GM23338 (cell line): Measurements from ENCODE around the gene LPIN1. TPM values are rescaled to one million over a fixed set of nuclear protein-coding genes. Genes with fewer than 3 reads are reported as not detected.

Source experiments
- ATAC-seq: fragments of 200-7000 bp; cut with Tn5 transposase; 3 replicates; pipeline ENCODE4 v1.9.1; 2020
- DNase-seq: peaks from one replicate; pipeline ENCODE4 v3.0.0-alpha.2; 2015; ENCODE audit warnings: low spot score
- H2AFZ ChIP-seq: fragments of 200-600 bp; sonication (generic); 2 replicates; pipeline ENCODE4 v1.8.0; 2016; ENCODE audit warnings: antibody characterized with exemption, mild to moderate bottlenecking, moderate library complexity
- H3F3A ChIP-seq: fragments of 200-600 bp; sonication (generic); replicated peaks from 2 replicates; pipeline ENCODE4 v1.8.0; 2017; ENCODE audit warnings: antibody characterized with exemption, mixed run types, low read depth
- H3K27ac ChIP-seq: fragments of 200-600 bp; sonication (generic); 2 replicates; pipeline ENCODE4 v1.6.1; 2016; ENCODE audit warnings: low read depth
- H3K27me3 ChIP-seq: fragments of 200-600 bp; sonication (generic); 2 replicates; pipeline ENCODE4 v1.8.0; 2016; ENCODE audit warnings: mild to moderate bottlenecking, mixed run types, moderate library complexity; ENCODE audit not compliant: insufficient read depth
- H3K36me3 ChIP-seq: fragments of 200-600 bp; sonication (generic); 2 replicates; pipeline ENCODE4 v1.8.0; 2016; ENCODE audit warnings: mild to moderate bottlenecking; ENCODE audit not compliant: insufficient read depth
- H3K4me1 ChIP-seq: fragments of 200-600 bp; sonication (generic); 2 replicates; pipeline ENCODE4 v1.8.0; 2016; ENCODE audit warnings: mild to moderate bottlenecking, moderate library complexity; ENCODE audit not compliant: insufficient read depth
- H3K4me2 ChIP-seq: fragments of 200-600 bp; sonication (generic); 2 replicates; pipeline ENCODE4 v1.7.1; 2017; ENCODE audit warnings: mixed run types
- H3K4me3 ChIP-seq: fragments of 200-600 bp; sonication (generic); 2 replicates; pipeline ENCODE4 v1.6.1; 2016; ENCODE audit warnings: mixed run types
- H3K79me2 ChIP-seq: fragments of 200-600 bp; sonication (generic); replicated peaks from 2 replicates; pipeline ENCODE4 v1.8.0; 2017; ENCODE audit warnings: mild to moderate bottlenecking; ENCODE audit not compliant: insufficient read depth
- H3K9me2 ChIP-seq: fragments of 200-600 bp; sonication (generic); 2 replicates; pipeline ENCODE4 v1.8.0; 2017; ENCODE audit not compliant: insufficient read depth
- H4K20me1 ChIP-seq: fragments of 200-600 bp; sonication (generic); replicated peaks from 2 replicates; pipeline ENCODE4 v1.8.0; 2017; ENCODE audit warnings: mild to moderate bottlenecking; ENCODE audit not compliant: insufficient read depth
- H3K27ac Mint-ChIP-seq: 2 replicates; pipeline ENCODE4 v1.8.0; 2020; ENCODE audit warnings: inconsistent platforms, mild to moderate bottlenecking, moderate library complexity, mixed read lengths
- H3K27me3 Mint-ChIP-seq: 3 replicates; pipeline ENCODE4 v1.8.0; 2022; ENCODE audit warnings: low read depth, mild to moderate bottlenecking, moderate library complexity, mixed read lengths, inconsistent platforms; ENCODE audit not compliant: insufficient read depth, poor library complexity
- H3K36me3 Mint-ChIP-seq: 3 replicates; pipeline ENCODE4 v1.8.0; 2021; ENCODE audit warnings: low read depth, mild to moderate bottlenecking, inconsistent platforms, moderate library complexity, mixed read lengths
- H3K4me1 Mint-ChIP-seq: 3 replicates; pipeline ENCODE4 v1.8.0; 2020; ENCODE audit warnings: mild to moderate bottlenecking, inconsistent platforms, mixed read lengths
- H3K4me3 Mint-ChIP-seq: 3 replicates; pipeline ENCODE4 v1.8.0; 2021; ENCODE audit warnings: moderate library complexity, mild to moderate bottlenecking, inconsistent platforms, mixed read lengths
- H3K9me3 Mint-ChIP-seq: 3 replicates; pipeline ENCODE4 v1.8.0; 2020; ENCODE audit warnings: moderate library complexity, mild to moderate bottlenecking, inconsistent platforms, mixed read lengths
- CREB1 ChIP-seq: fragments of 250-450 bp; sonication (Bioruptor Pico); IDR thresholded peaks from 2 replicates; pipeline ENCODE4 v1.5.0; 2020; ENCODE audit warnings: low read depth, mild to moderate bottlenecking, moderate library complexity
- STAT1 ChIP-seq: IDR thresholded peaks from one replicate; pipeline ENCODE4 v1.6.1; 2016; ENCODE audit warnings: antibody characterized with exemption; ENCODE audit not compliant: unreplicated experiment
- ZNF462 ChIP-seq: fragments of 250-450 bp; sonication (Bioruptor Pico); IDR thresholded peaks from 2 replicates; pipeline ENCODE4 v1.5.0; 2020; ENCODE audit warnings: mild to moderate bottlenecking, moderate library complexity
- polyA plus RNA-seq: library from polyadenylated mRNA; unstranded; fragments of >200 nt; fragmentation: Nextera tagmentation; extraction: Ambion mirVana; gene quantifications from 2 replicates; pipeline ENCODE4 v1.2.1, GENCODE V29; 2016
- total RNA-seq: library from RNA; depleted of rRNA; stranded (reverse); fragments of >200 nt; shearing (Covaris generic); gene quantifications from 2 replicates; pipeline ENCODE4 v1.2.3, GENCODE V29; 2014

LPIN1 gene
- total and polyA plus RNA-seq, 2 experiments from 2014 or later: 4.4 to 9.5 TPM

GRCh38 chr2:11703700-11704099, 42.7 kb upstream of the LPIN1 start (continued):
- TF ChIP-seq ZNF462: no peak

GRCh38 chr2:11705063-11705462, 41.4 kb upstream of the LPIN1 start:
- DNase-seq: no peak
- ATAC-seq: no peak
- peaks cover 5% of the 10 kb centered on the region for H3K9me3 Mint-ChIP-seq

GRCh38 chr2:11705711-11706110, 40.7 kb upstream of the LPIN1 start:
- ATAC-seq: no peak
- Histone ChIP-seq H3K27ac (no peak overlapping the region), H3K36me3 (no peaks in the 10 kb centered on the region), H4K20me1 (no peaks in the 10 kb centered on the region), H3K9me2 (0 out of 2 replicates have a peak, but pooled peaks cover 4% of the 10 kb centered on the region), H3F3A (no peaks in the 10 kb centered on the region), H3K27me3 (no peaks in the 10 kb centered on the region), H3K4me2 (no peak overlapping the region), H3K4me3 (no peak overlapping the region), H2AFZ (no peak overlapping the region), H3K79me2 (no peaks in the 10 kb centered on the region), H3K4me1 (no peaks in the 10 kb centered on the region)
- no peak for DNase-seq
- no peak for TF ChIP-seq CREB1 (CRISPR knock-in tag)
- Mint-ChIP-seq H3K36me3 (peaks cover 4% of the 10 kb centered on the region; the same call in 1 of the 3 replicates), H3K9me3 (peaks cover 5% of the 10 kb centered on the region), H3K4me1 (no peaks in the 10 kb centered on the region; the same call in 2 of the 3 replicates), H3K27ac (no peak overlapping the region), H3K4me3 (no peak overlapping the region), H3K27me3 (peaks cover 2% of the 10 kb centered on the region)

More at GRCh38 chr2:11705063-11705462, 41.4 kb upstream of the LPIN1 start:
- H3K4me3 ChIP-seq: no peak overlapping the region
- H3K79me2 ChIP-seq: no peaks in the 10 kb centered on the region
- H3K36me3 ChIP-seq: no peaks in the 10 kb centered on the region
- TF ChIP-seq STAT1: no peak
- Mint-ChIP-seq H3K27ac (no peak overlapping the region), H3K4me1 (no peaks in the 10 kb centered on the region; the same call in 2 of the 3 replicates), H3K36me3 (peaks cover 4% of the 10 kb centered on the region; the same call in 1 of the 3 replicates), H3K4me3 (no peak overlapping the region), H3K27me3 (peaks cover 2% of the 10 kb centered on the region)
- H3K4me1 ChIP-seq: no peaks in the 10 kb centered on the region
- H3K27me3 ChIP-seq: no peaks in the 10 kb centered on the region
- no peak overlapping the region for H3K27ac ChIP-seq
- H3F3A ChIP-seq: no peaks in the 10 kb centered on the region
- H3K4me2 ChIP-seq: no peak overlapping the region
- 0 out of 2 replicates have a peak, but pooled peaks cover 4% of the 10 kb centered on the region for H3K9me2 ChIP-seq
- no peaks in the 10 kb centered on the region for H4K20me1 ChIP-seq
- no peak overlapping the region for H2AFZ ChIP-seq
